Thyroid gland (tissue), 4 donors: Measurements from ENCODE around the gene BTBD1. TPM values are rescaled to one million over a fixed set of nuclear protein-coding genes. Genes with fewer than 3 reads are reported as not detected.

Source experiments
- DNase-seq, 2 donors: peaks; one replicate each; pipeline ENCODE4 v3.0.0-alpha.2; 2019
- H3K27ac ChIP-seq, 3 donors: fragments of 200-600 bp; sonication (generic); 1 replicate in 2 of 3; 2 replicates in 1 of 3; pipeline ENCODE4 v1.5.1; 2016 to 2019; ENCODE audit warnings: mild to moderate bottlenecking in 1 of 3, moderate library complexity in 1 of 3
- H3K27me3 ChIP-seq: fragments of 200-600 bp; sonication (generic); one replicate; pipeline ENCODE4 v1.5.1; 2019
- H3K36me3 ChIP-seq, 2 donors: fragments of 200-600 bp; sonication (generic); one replicate each; pipeline ENCODE4 v1.5.1; 2016 to 2019
- H3K4me1 ChIP-seq, 2 donors: fragments of 200-600 bp; sonication (generic); one replicate each; pipeline ENCODE4 v1.5.1; 2017 to 2019
- H3K4me3 ChIP-seq, 3 donors: fragments of 200-600 bp; sonication (generic); replicated peaks in 1 of 3; 1 replicate in 2 of 3; 2 replicates in 1 of 3; pipeline ENCODE4 v1.5.1; 2016; ENCODE audit warnings: mild to moderate bottlenecking in 1 of 3
- H3K9me3 ChIP-seq: fragments of 200-600 bp; sonication (generic); one replicate; pipeline ENCODE4 v1.5.1; 2017
- CTCF ChIP-seq, 6 experiments: fragments of 200-600 bp in 3 of 6; fragments of 450-650 bp in 3 of 6; sonication (generic) in 3 of 6; IDR thresholded peaks; one replicate each; pipeline ENCODE4 v1.5.1; 2016 to 2019; ENCODE audit warnings: antibody characterized with exemption in 6 of 6, mild to moderate bottlenecking in 2 of 6, inconsistent platforms in 1 of 6, moderate library complexity in 1 of 6
- POLR2A ChIP-seq, 2 donors: fragments of 450-650 bp; IDR thresholded peaks; one replicate each; pipeline ENCODE4 v1.6.1; 2017; ENCODE audit warnings: antibody characterized with exemption in 2 of 2, mild to moderate bottlenecking in 2 of 2, moderate library complexity in 1 of 2
- WGBS, 2 donors: methylation state at CpG; one replicate each; pipeline ENCODE4 v1.1.5; 2017; 5-methylcytosine and 5-hydroxymethylcytosine counted together
- intact Hi-C: fragments of 100-400 bp; cut with DNase I; formaldehyde crosslinking; loops from one replicate; pipeline ENCODE4 v1.15.1; 2023
- microRNA-seq: library from miRNA; unstranded; fragments of <30 nt; microRNA quantifications from one replicate; pipeline ENCODE4, GENCODE V29; 2016
- small RNA-seq: library from RNA; depleted of rRNA; stranded (forward); fragments of <200 nt; gene quantifications from one replicate; pipeline ENCODE3, GENCODE V24; 2016
- total RNA-seq, 4 donors: library from RNA; depleted of rRNA; stranded (reverse); fragments of >200 nt; gene quantifications; one replicate each; pipeline ENCODE4 v1.2.3, GENCODE V29; 2016

Gene BTBD1
- total RNA-seq, 4 donors from 2014 or later, result 84.7 to 99.3 (median 94.5) TPM

- no peaks in the 10 kb centered on the region for H3K9me3 ChIP-seq
- WGBS, 2 donors, result 85 to 89% methylated on average over 4 of the region's 4 CpGs
- H3K27ac ChIP-seq, result no peak overlapping the region
- H3K4me3 ChIP-seq, result no peak overlapping the region
- no peaks in the 10 kb centered on the region for H3K4me1 ChIP-seq
- H3K27me3 ChIP-seq, result no peaks in the 10 kb centered on the region
- TF ChIP-seq CTCF (IDR thresholded peaks at IDR 0.05), result no peak
- no peak for TF ChIP-seq POLR2A (IDR thresholded peaks at IDR 0.05)
- DNase-seq, result no peak
- H3K36me3 ChIP-seq, result no peaks in the 10 kb centered on the region
- intact Hi-C loops, result no loop called here
Observed at GRCh38 chr15:82966671-82967071, 100.4 kb downstream of the BTBD1 start.

Small RNAs within 50 kb of the gene (microRNA-seq; reads per million reads assigned to microRNA genes)
- not detected for gene MIR4515

Small RNAs within 50 kb of the gene (small RNA-seq; reads per million reads assigned to genes)
- gene MIR4515, result not detected

Other genes starting within 250 kb of the BTBD1 start
- gene HOMER2, start 114.5 kb downstream of the BTBD1 start, total RNA-seq, result 100 to 1,000 TPM in 2 of 4 donors, 10 to 100 TPM in 2; 89.1 to 211 (median 122) TPM
- gene RAMAC, start 81.0 kb downstream of the BTBD1 start, total RNA-seq, result 10 to 100 TPM; 18.7 to 24.0 (median 22.0) TPM
- gene C15orf40, start 55.6 kb downstream of the BTBD1 start, total RNA-seq, result 10 to 100 TPM in 3 of 4 donors, 1 to 10 TPM in 1; 9.7 to 31.6 (median 22.4) TPM
- gene TM6SF1, start 40.4 kb upstream of the BTBD1 start, total RNA-seq, result 10 to 100 TPM in 3 of 4 donors, 1 to 10 TPM in 1; 7.8 to 19.9 (median 12.8) TPM
- gene HDGFL3, start 140.6 kb upstream of the BTBD1 start, total RNA-seq, result 10 to 100 TPM; 26.8 to 53.2 (median 41.5) TPM
- gene BNC1, start 217.4 kb upstream of the BTBD1 start, total RNA-seq, result under 1 TPM in 3 of 4 donors, not detected in 1; 0.15 to 0.94 (median 0.33) TPM